Mesendoderm (in vitro differentiated cells): ENCODE data around the gene CAPN8.

Experiments
- DNase-seq: peaks from one replicate; pipeline ENCODE4 v3.0.0; 2013
- H2AK5ac ChIP-seq: 2 replicates; pipeline ENCODE4 v1.6.1; 2013; ENCODE audit warnings: low read length, inconsistent platforms
- H2BK120ac ChIP-seq: 2 replicates; pipeline ENCODE4 v1.6.1; 2013; ENCODE audit warnings: low read depth, mild to moderate bottlenecking, low read length, moderate library complexity, mixed read lengths
- H2BK15ac ChIP-seq: replicated peaks from 2 replicates; pipeline ENCODE4 v1.6.1; 2013; ENCODE audit warnings: low read depth, mild to moderate bottlenecking, moderate library complexity
- H2BK5ac ChIP-seq: 2 replicates; pipeline ENCODE4 v1.6.1; 2013; ENCODE audit warnings: low read length, inconsistent platforms
- H3K18ac ChIP-seq: 2 replicates; pipeline ENCODE4 v1.6.1; 2013; ENCODE audit warnings: mild to moderate bottlenecking, low read length, mixed read lengths
- H3K23ac ChIP-seq: one replicate; pipeline ENCODE4 v1.6.1; 2013; ENCODE audit warnings: low read length
- H3K27ac ChIP-seq: 2 replicates; pipeline ENCODE4 v1.5.1; 2013; ENCODE audit warnings: low read depth, mild to moderate bottlenecking, inconsistent platforms, low read length, moderate library complexity
- H3K27me3 ChIP-seq: 2 replicates; pipeline ENCODE4 v1.6.1; 2013; ENCODE audit warnings: low read length, control low read depth, mild to moderate bottlenecking, inconsistent platforms; ENCODE audit not compliant: insufficient read depth, poor library complexity
- H3K36me3 ChIP-seq: 2 replicates; pipeline ENCODE4 v1.6.1; 2013; ENCODE audit warnings: low read length, inconsistent platforms; ENCODE audit not compliant: control insufficient read depth, insufficient read depth
- H3K4ac ChIP-seq: one replicate; pipeline ENCODE4 v1.6.1; 2013; ENCODE audit warnings: low read depth, mild to moderate bottlenecking, low read length, moderate library complexity
- H3K4me1 ChIP-seq: 2 replicates; pipeline ENCODE4 v1.6.1; 2013; ENCODE audit warnings: low read depth, low read length, inconsistent platforms; ENCODE audit not compliant: control insufficient read depth
- H3K4me2 ChIP-seq: 2 replicates; pipeline ENCODE4 v1.6.1; 2013; ENCODE audit warnings: low read length
- H3K4me3 ChIP-seq: 2 replicates; pipeline ENCODE4 v1.5.1; 2013; ENCODE audit warnings: mild to moderate bottlenecking, low read length
- H3K56ac ChIP-seq: one replicate; pipeline ENCODE4 v1.6.1; 2013; ENCODE audit warnings: low read length
- H3K79me1 ChIP-seq: 2 replicates; pipeline ENCODE4 v1.6.1; 2013; ENCODE audit warnings: low read length, inconsistent platforms
- H3K79me2 ChIP-seq: 2 replicates; pipeline ENCODE4 v1.6.1; 2013; ENCODE audit warnings: mild to moderate bottlenecking, low read length; ENCODE audit not compliant: control insufficient read depth, insufficient read depth
- H3K9ac ChIP-seq: 2 replicates; pipeline ENCODE4 v1.6.1; 2013; ENCODE audit warnings: low read length, inconsistent platforms
- H4K5ac ChIP-seq: one replicate; pipeline ENCODE4 v1.6.1; 2013; ENCODE audit warnings: low read length
- H4K8ac ChIP-seq: one replicate; pipeline ENCODE4 v1.6.1; 2013; ENCODE audit warnings: low read depth, mild to moderate bottlenecking, control low read depth, low read length, moderate library complexity
- WGBS: extraction: QIAGEN DNeasy Blood & Tissue Kit; methylation state at CpG from one replicate; pipeline ENCODE4 v1.1.7; 2013; ENCODE audit warnings: low lambda C conversion rate, missing lambda C conversion rate; ENCODE audit not compliant: insufficient coverage; ENCODE audit errors: extremely low coverage; 5-methylcytosine and 5-hydroxymethylcytosine counted together

Gene CAPN8

DNA sequence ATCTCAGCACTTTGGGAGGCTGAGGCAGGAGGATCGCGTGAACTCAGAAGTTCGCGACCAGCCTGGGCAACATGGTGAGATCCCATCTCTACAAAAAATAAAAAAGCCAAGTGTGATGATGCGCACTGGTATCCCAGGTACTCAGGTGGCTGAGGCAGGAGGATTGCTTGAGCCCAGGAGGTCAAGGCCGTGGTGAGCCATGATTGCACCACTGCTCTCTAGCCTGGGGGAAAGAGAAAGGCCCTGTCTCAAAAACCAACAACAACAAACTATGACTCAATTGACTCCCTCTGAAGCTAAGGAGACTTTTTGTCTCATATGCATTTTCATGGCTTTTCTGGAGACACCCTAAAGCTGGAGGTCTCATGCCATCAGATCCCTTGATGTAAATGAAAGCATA is 153.4 kb downstream of the CAPN8 start:
- no peak overlapping the region for H3K27ac ChIP-seq
- no peaks in the 10 kb centered on the region for H3K79me2 ChIP-seq
- H4K5ac ChIP-seq = no peak overlapping the region
- no peak overlapping the region for H3K9ac ChIP-seq
- H3K4me3 ChIP-seq = no peak overlapping the region
- no peak overlapping the region for H3K4ac ChIP-seq
- no peak for DNase-seq
- H4K8ac ChIP-seq = no peak overlapping the region
- no peak overlapping the region for H3K56ac ChIP-seq
- H2AK5ac ChIP-seq = no peak overlapping the region
- H2BK120ac ChIP-seq = no peak overlapping the region
- no peak overlapping the region for H3K4me2 ChIP-seq
- no peak overlapping the region for H2BK5ac ChIP-seq
- no peak overlapping the region for H3K23ac ChIP-seq
- H3K18ac ChIP-seq = no peak overlapping the region
- H3K27me3 ChIP-seq = no peaks in the 10 kb centered on the region
- H3K36me3 ChIP-seq = no peaks in the 10 kb centered on the region
- no CpG with 5 or more reads among the region's 6 CpGs for WGBS
- H3K4me1 ChIP-seq = no peaks in the 10 kb centered on the region
- H3K79me1 ChIP-seq = no peaks in the 10 kb centered on the region
- no peak overlapping the region for H2BK15ac ChIP-seq

GRCh38 chr1:223508796-223509195 is 156.7 kb downstream of the CAPN8 start:
- Histone ChIP-seq H2BK120ac (no peak overlapping the region), H3K4me2 (no peak overlapping the region), H2BK15ac (no peak overlapping the region), H2AK5ac (no peak overlapping the region), H3K9ac (no peak overlapping the region), H3K4me3 (no peak overlapping the region), H3K56ac (no peak overlapping the region), H4K5ac (no peak overlapping the region), H3K4ac (no peak overlapping the region), H3K79me1 (no peaks in the 10 kb centered on the region), H3K23ac (no peak overlapping the region), H3K18ac (no peak overlapping the region), H4K8ac (no peak overlapping the region), H2BK5ac (no peak overlapping the region), H3K27me3 (no peaks in the 10 kb centered on the region), H3K79me2 (no peaks in the 10 kb centered on the region), H3K27ac (no peak overlapping the region), H3K36me3 (no peaks in the 10 kb centered on the region), H3K4me1 (no peaks in the 10 kb centered on the region)
- no CpG with 5 or more reads among the region's 7 CpGs for WGBS
- no peak for DNase-seq

DNA sequence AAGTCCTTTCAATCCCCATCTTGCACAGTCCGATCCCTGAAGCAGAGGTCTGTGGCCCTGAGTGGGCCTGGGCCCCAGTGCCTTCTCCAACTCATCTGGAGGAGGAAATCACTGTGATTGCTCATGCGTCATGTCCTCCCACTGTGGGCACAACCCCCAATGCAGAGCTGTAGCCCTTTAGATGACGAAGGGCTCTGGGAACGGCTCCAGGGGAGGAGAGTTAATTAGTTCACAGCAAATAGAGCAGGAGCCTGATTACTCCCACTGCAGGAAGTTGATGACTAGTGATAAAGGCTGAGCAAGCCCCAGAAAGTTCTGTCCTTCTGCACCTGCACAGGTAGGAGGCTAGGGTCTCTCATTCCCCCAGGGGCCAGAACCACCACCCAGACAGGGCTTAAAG is 160.8 kb downstream of the CAPN8 start:
- no peak overlapping the region for H2BK15ac ChIP-seq
- no peak overlapping the region for H3K9ac ChIP-seq
- H3K4me3 ChIP-seq = no peak overlapping the region
- H2BK120ac ChIP-seq = no peak overlapping the region
- WGBS = no CpG with 5 or more reads among the region's 4 CpGs
- no peaks in the 10 kb centered on the region for H3K27me3 ChIP-seq
- no peak overlapping the region for H3K4me2 ChIP-seq
- H3K4ac ChIP-seq = no peak overlapping the region
- no peak overlapping the region for H2BK5ac ChIP-seq
- H4K8ac ChIP-seq = no peak overlapping the region
- no peak overlapping the region for H3K18ac ChIP-seq
- no peak overlapping the region for H3K27ac ChIP-seq
- H3K56ac ChIP-seq = no peak overlapping the region
- no peaks in the 10 kb centered on the region for H3K4me1 ChIP-seq
- no peak overlapping the region for H2AK5ac ChIP-seq
- no peak for DNase-seq
- no peaks in the 10 kb centered on the region for H3K79me2 ChIP-seq
- H3K79me1 ChIP-seq = no peaks in the 10 kb centered on the region
- no peak overlapping the region for H3K23ac ChIP-seq
- H4K5ac ChIP-seq = no peak overlapping the region
- no peaks in the 10 kb centered on the region for H3K36me3 ChIP-seq

GRCh38 chr1:223503348-223503747 is 162.2 kb downstream of the CAPN8 start:
- no peak overlapping the region for H2BK120ac ChIP-seq
- H4K8ac ChIP-seq = no peak overlapping the region
- no peaks in the 10 kb centered on the region for H3K27me3 ChIP-seq
- H3K27ac ChIP-seq = no peak overlapping the region
- no peak overlapping the region for H2BK5ac ChIP-seq
- no peaks in the 10 kb centered on the region for H3K79me1 ChIP-seq
- H3K4ac ChIP-seq = no peak overlapping the region
- no peak overlapping the region for H2AK5ac ChIP-seq
- H3K23ac ChIP-seq = no peak overlapping the region
- H3K79me2 ChIP-seq = no peaks in the 10 kb centered on the region
- H3K18ac ChIP-seq = no peak overlapping the region
- no peaks in the 10 kb centered on the region for H3K4me1 ChIP-seq
- H3K9ac ChIP-seq = no peak overlapping the region
- no peak for DNase-seq
- WGBS = no CpG with 5 or more reads among the region's 4 CpGs
- H2BK15ac ChIP-seq = no peak overlapping the region
- H3K36me3 ChIP-seq = no peaks in the 10 kb centered on the region
- H3K4me3 ChIP-seq = no peak overlapping the region
- no peak overlapping the region for H3K56ac ChIP-seq
- H3K4me2 ChIP-seq = no peak overlapping the region
- H4K5ac ChIP-seq = no peak overlapping the region

DNA sequence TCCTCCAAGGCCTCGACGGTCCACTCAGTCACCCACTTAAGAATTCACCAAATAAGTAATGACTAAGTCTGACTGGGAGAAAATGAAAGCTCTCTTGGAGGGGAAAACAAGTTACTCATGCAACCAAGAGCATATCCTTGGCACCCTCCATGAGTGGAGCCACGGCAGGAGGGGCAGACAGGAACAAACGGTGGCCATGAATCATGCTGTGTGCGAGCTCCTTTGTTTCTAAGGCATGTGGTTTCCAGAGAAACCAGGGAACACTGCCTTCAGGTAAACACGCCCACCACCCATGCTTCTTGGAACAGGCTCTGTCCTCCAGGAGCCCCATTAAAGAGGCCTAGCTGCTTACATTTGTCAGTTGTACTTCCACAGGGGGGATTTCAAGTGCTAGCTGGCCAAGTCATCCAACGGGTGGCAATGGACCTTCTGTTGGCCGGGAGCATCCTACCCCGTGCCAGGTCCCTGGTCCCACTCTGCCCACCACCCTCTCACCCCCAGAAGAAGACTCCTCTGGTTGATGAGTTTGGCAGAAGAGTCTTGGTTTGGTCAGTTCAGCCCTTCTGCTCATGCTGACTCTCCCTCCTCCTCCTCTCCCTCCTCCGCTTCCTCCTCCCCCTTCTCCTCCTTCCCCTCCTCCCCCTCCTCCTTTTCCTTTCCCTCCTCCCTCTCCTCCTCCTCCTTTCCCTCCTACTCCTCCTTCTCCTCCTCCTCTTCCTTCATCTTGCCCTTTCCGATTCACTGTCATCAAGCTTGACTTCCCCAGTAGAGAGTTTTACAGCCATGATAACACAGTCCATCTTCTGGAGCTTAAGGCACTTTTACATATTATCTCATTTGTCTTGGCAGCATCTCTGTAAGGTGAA is 164.7 kb downstream of the CAPN8 start:
- no peak overlapping the region for H2AK5ac ChIP-seq
- H3K79me1 ChIP-seq = no peaks in the 10 kb centered on the region
- no peak overlapping the region for H3K27ac ChIP-seq
- no peak overlapping the region for H3K9ac ChIP-seq
- H3K27me3 ChIP-seq = no peaks in the 10 kb centered on the region
- H3K4me3 ChIP-seq = no peak overlapping the region
- no peak overlapping the region for H2BK120ac ChIP-seq
- no peak overlapping the region for H2BK15ac ChIP-seq
- H2BK5ac ChIP-seq = no peak overlapping the region
- no peak overlapping the region for H3K23ac ChIP-seq
- H3K79me2 ChIP-seq = no peaks in the 10 kb centered on the region
- H3K4me1 ChIP-seq = no peaks in the 10 kb centered on the region
- H3K36me3 ChIP-seq = no peaks in the 10 kb centered on the region
- WGBS = 100% methylated on average over 1 of the region's 11 CpGs
- H3K4ac ChIP-seq = no peak overlapping the region
- H4K5ac ChIP-seq = no peak overlapping the region
- H3K4me2 ChIP-seq = no peak overlapping the region
- no peak overlapping the region for H4K8ac ChIP-seq
- no peak overlapping the region for H3K56ac ChIP-seq
- DNase-seq = peak; percentile 63
- H3K18ac ChIP-seq = no peak overlapping the region

GRCh38 chr1:223496883-223497282 is 168.6 kb downstream of the CAPN8 start:
- H3K18ac ChIP-seq = no peak overlapping the region
- WGBS = no CpG with 5 or more reads among the region's 6 CpGs
- H2BK120ac ChIP-seq = no peak overlapping the region
- no peak overlapping the region for H4K8ac ChIP-seq
- H3K27ac ChIP-seq = no peak overlapping the region
- no peak overlapping the region for H2BK15ac ChIP-seq
- H3K36me3 ChIP-seq = no peaks in the 10 kb centered on the region
- H2BK5ac ChIP-seq = no peak overlapping the region
- H3K4me2 ChIP-seq = no peak overlapping the region
- no peak overlapping the region for H4K5ac ChIP-seq
- H3K4me1 ChIP-seq = no peaks in the 10 kb centered on the region
- no peak overlapping the region for H3K56ac ChIP-seq
- H3K4me3 ChIP-seq = no peak overlapping the region
- no peak overlapping the region for H3K9ac ChIP-seq
- no peak overlapping the region for H3K4ac ChIP-seq
- no peak overlapping the region for H2AK5ac ChIP-seq
- no peaks in the 10 kb centered on the region for H3K79me2 ChIP-seq
- H3K79me1 ChIP-seq = no peaks in the 10 kb centered on the region
- no peak overlapping the region for H3K23ac ChIP-seq
- DNase-seq = no peak
- H3K27me3 ChIP-seq = no peaks in the 10 kb centered on the region
